Right lobe of liver (tissue), 4 donors: Measurements from ENCODE around the gene SCAMP2.

ENCODE experiments used
- POLR2A ChIP-seq: fragments of 450-650 bp; IDR thresholded peaks from one replicate; pipeline ENCODE4 v1.6.1; 2017; ENCODE audit warnings: antibody characterized with exemption, mild to moderate bottlenecking
- TF ChIP-seq, protein P1 (sequence below), 4 donors: fragments of 200-600 bp in 3 of 4; fragments of 450-650 bp in 1 of 4; IDR thresholded peaks; one replicate each; pipeline versions ENCODE4 v1.5.1 to v1.8.0; 2016 to 2022; ENCODE audit warnings: antibody characterized with exemption in 4 of 4, mild to moderate bottlenecking in 2 of 4
- donor health status: DM: no; HTN: no; CAD: no.
- donor health status: DM: no; HTN: no; CAD: no.
- donor health status: DM: no; HTN: yes; CAD: no.

GRCh38 chr15:74845208-74845568, 28.0 kb downstream of the SCAMP2 start:
- TF ChIP-seq, protein P1, sequence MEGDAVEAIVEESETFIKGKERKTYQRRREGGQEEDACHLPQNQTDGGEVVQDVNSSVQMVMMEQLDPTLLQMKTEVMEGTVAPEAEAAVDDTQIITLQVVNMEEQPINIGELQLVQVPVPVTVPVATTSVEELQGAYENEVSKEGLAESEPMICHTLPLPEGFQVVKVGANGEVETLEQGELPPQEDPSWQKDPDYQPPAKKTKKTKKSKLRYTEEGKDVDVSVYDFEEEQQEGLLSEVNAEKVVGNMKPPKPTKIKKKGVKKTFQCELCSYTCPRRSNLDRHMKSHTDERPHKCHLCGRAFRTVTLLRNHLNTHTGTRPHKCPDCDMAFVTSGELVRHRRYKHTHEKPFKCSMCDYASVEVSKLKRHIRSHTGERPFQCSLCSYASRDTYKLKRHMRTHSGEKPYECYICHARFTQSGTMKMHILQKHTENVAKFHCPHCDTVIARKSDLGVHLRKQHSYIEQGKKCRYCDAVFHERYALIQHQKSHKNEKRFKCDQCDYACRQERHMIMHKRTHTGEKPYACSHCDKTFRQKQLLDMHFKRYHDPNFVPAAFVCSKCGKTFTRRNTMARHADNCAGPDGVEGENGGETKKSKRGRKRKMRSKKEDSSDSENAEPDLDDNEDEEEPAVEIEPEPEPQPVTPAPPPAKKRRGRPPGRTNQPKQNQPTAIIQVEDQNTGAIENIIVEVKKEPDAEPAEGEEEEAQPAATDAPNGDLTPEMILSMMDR (IDR thresholded peaks at IDR 0.05): no peak
- TF ChIP-seq POLR2A: no peak
